Mucosa of rectum (tissue), 2 donors: ENCODE results near the gene BHLHE23.
"Not testable (repeated sequence)": the region's sequence is repeated elsewhere in the genome, so short reads cannot be mapped to it uniquely, and the experiment has no call there.

ENCODE experiments used
- H3K27ac ChIP-seq, 2 donors: one replicate each; pipeline ENCODE4 v1.7.0; 2013; ENCODE audit warnings: inconsistent platforms in 2 of 2, low read depth in 2 of 2, low read length in 2 of 2
- H3K27me3 ChIP-seq, 2 donors: one replicate each; pipeline ENCODE4 v1.7.0; 2013; ENCODE audit warnings: low read length in 2 of 2; ENCODE audit not compliant: control insufficient read depth in 2 of 2, insufficient read depth in 2 of 2
- H3K36me3 ChIP-seq, 2 donors: one replicate each; pipeline ENCODE4 v1.7.0; 2013; ENCODE audit warnings: low read length in 2 of 2; ENCODE audit not compliant: control insufficient read depth in 2 of 2, insufficient read depth in 2 of 2
- H3K4me1 ChIP-seq, 2 donors: one replicate each; pipeline ENCODE4 v1.7.0; 2013; ENCODE audit warnings: low read length in 2 of 2, mild to moderate bottlenecking in 1 of 2; ENCODE audit not compliant: control insufficient read depth in 2 of 2, insufficient read depth in 2 of 2
- H3K4me3 ChIP-seq, 2 donors: one replicate each; pipeline ENCODE4 v1.7.0; 2013; ENCODE audit warnings: low read length in 2 of 2
- H3K9ac ChIP-seq, 2 donors: one replicate each; pipeline ENCODE4 v1.7.0; 2013; ENCODE audit warnings: low read length in 2 of 2, low read depth in 1 of 2, mild to moderate bottlenecking in 1 of 2
- H3K9me3 ChIP-seq, 2 donors: one replicate each; pipeline ENCODE4 v1.7.0; 2013; ENCODE audit warnings: low read length in 2 of 2; ENCODE audit not compliant: control insufficient read depth in 2 of 2
- donor health status: healthy.
- donor health status: Normal muscosa, but diverticular disease.

BHLHE23 gene

GRCh38 chr20:63043348-63044203 lies 36.8 kb upstream of the BHLHE23 start:
- peaks cover 0 to 15% of the 10 kb centered on the region in 2 donors for H3K27me3 ChIP-seq
- H3K36me3 ChIP-seq, result no peaks in the 10 kb centered on the region
- H3K9me3 ChIP-seq, result no peaks in the 10 kb centered on the region
- H3K4me3 ChIP-seq, result no peak overlapping the region
- H3K4me1 ChIP-seq, result no peaks in the 10 kb centered on the region
- no peak overlapping the region for H3K27ac ChIP-seq
- no peak overlapping the region for H3K9ac ChIP-seq

GRCh38 chr20:63042448-63043071 lies 35.8 kb upstream of the BHLHE23 start:
- no peaks in the 10 kb centered on the region for H3K4me1 ChIP-seq
- H3K27ac ChIP-seq, result no peak overlapping the region
- no peaks in the 10 kb centered on the region for H3K36me3 ChIP-seq
- H3K9me3 ChIP-seq, result no peaks in the 10 kb centered on the region
- no peak overlapping the region for H3K4me3 ChIP-seq
- H3K9ac ChIP-seq, result no peak overlapping the region
- peaks cover 2 to 15% of the 10 kb centered on the region in 2 donors for H3K27me3 ChIP-seq

- Histone ChIP-seq H3K4me3 (no peak overlapping the region), H3K9me3 (no peaks in the 10 kb centered on the region), H3K36me3 (no peaks in the 10 kb centered on the region), H3K9ac (no peak overlapping the region), H3K4me1 (no peaks in the 10 kb centered on the region), H3K27ac (no peak overlapping the region), H3K27me3 (peaks cover 2 to 15% of the 10 kb centered on the region in 2 donors)
Measured at GRCh38 chr20:63041776-63042175, 35.0 kb upstream of the BHLHE23 start.

- Histone ChIP-seq H3K9ac (no peak overlapping the region), H3K4me3 (no peak overlapping the region), H3K27me3 (peaks cover 12 to 13% of the 10 kb centered on the region in 2 donors), H3K27ac (no peak overlapping the region), H3K9me3 (no peaks in the 10 kb centered on the region), H3K36me3 (no peaks in the 10 kb centered on the region), H3K4me1 (no peaks in the 10 kb centered on the region)
Measured at GRCh38 chr20:63037669-63038268, 31.0 kb upstream of the BHLHE23 start.

GRCh38 chr20:63036291-63036690 lies 29.5 kb upstream of the BHLHE23 start:
- H3K4me3 ChIP-seq, result no peak overlapping the region
- H3K27ac ChIP-seq, result no peak overlapping the region
- H3K27me3 ChIP-seq, result peaks cover 13 to 16% of the 10 kb centered on the region in 2 donors
- no peak overlapping the region for H3K9ac ChIP-seq
- no peaks in the 10 kb centered on the region for H3K4me1 ChIP-seq
- no peaks in the 10 kb centered on the region for H3K36me3 ChIP-seq
- no peaks in the 10 kb centered on the region for H3K9me3 ChIP-seq

- Histone ChIP-seq H3K36me3 (no peaks in the 10 kb centered on the region), H3K4me3 (no peak overlapping the region), H3K27me3 (peaks cover 13 to 16% of the 10 kb centered on the region in 2 donors), H3K9ac (no peak overlapping the region), H3K27ac (no peak overlapping the region), H3K9me3 (no peaks in the 10 kb centered on the region), H3K4me1 (no peaks in the 10 kb centered on the region)
Measured at GRCh38 chr20:63035603-63036185, 28.9 kb upstream of the BHLHE23 start.

- H3K27me3 ChIP-seq, result peaks cover 9 to 20% of the 10 kb centered on the region in 2 donors
- H3K4me3 ChIP-seq, H3K36me3 ChIP-seq, H3K9ac ChIP-seq, H3K9me3 ChIP-seq, H3K4me1 ChIP-seq, H3K27ac ChIP-seq: not testable (repeated sequence)
Measured at GRCh38 chr20:63034710-63035602, 28.2 kb upstream of the BHLHE23 start.

- Histone ChIP-seq H3K4me1 (no peaks in the 10 kb centered on the region), H3K9me3 (no peaks in the 10 kb centered on the region), H3K27me3 (peaks cover 9 to 20% of the 10 kb centered on the region in 2 donors), H3K27ac (no peak overlapping the region), H3K36me3 (no peaks in the 10 kb centered on the region), H3K4me3 (no peak overlapping the region), H3K9ac (no peak overlapping the region)
Measured at GRCh38 chr20:63033794-63034709, 27.3 kb upstream of the BHLHE23 start.
